ENCODE measurements around the gene CPTP.

The CPTP gene

DNA sequence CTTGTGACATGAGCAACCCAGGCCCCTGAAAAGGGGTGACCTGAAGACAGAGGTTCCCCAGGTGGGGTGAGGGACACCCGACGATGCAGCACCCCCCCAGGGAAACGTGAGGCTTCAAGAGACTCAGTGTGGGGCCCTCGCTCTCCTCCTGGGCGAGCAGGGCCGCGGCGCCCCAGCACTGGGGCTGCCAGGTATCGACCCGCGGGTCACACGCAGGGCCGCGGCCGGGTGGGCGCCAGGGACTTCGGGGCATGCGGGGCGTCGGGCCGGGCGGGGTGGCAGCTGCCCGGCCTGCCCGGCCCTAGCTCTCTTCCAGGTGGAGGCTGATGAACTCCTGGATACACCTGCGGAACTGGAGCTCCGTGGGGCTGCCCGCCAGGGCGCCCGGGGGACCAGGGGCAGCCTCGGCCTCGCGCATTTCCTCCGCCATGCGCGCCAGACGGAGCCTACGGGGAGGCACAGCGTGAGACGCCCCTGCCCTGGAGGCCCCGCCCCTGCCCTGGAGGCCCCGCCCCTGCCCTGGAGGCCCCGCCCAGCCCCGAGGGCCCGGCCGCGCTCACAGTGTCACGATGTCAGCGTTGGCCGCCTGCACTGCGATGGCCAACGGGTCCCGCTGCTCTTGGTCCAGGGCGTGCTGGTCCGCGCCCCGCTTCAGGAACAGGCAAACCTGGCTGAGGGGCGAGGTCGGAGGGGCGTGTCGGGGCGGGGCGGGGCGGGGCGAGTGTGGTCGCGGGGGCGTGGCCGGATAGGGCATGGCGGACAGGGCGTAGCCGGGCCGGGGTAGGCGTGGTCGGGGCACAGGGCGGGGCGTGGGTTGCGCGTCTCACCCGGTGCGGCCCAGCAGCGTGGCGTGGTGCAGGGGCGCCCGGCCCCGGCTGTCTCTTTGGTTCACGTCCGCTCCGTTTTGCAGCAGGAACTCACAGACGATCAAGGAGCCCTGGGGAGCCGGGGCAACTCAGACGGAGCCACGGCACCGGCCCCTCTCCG is 31.0 kb upstream of the CPTP start:
- no peak overlapping the region for H2AFZ ChIP-seq (ENCODE audit: low read depth, low read length)
- no peak overlapping the region for H3K4me2 ChIP-seq (ENCODE audit: low read length, poor library complexity, severe bottlenecking)
- H2AK5ac ChIP-seq (ENCODE audit: low read length, severe bottlenecking) = no peak overlapping the region
- no peaks in the 10 kb centered on the region for H3K9me3 ChIP-seq (ENCODE audit: control insufficient read depth, low read length)
- H3K79me1 ChIP-seq (replicated peaks; ENCODE audit: low read length, poor library complexity, severe bottlenecking) = no peaks in the 10 kb centered on the region
- H3K4me3 ChIP-seq (ENCODE audit: insufficient read depth in 1 of 2, low read depth in 1 of 2, low read length in 2 of 2) = no peak overlapping the region
- no peak overlapping the region for H2BK5ac ChIP-seq (ENCODE audit: low read depth, low read length, poor library complexity, severe bottlenecking)
- peaks cover 5 to 63% of the 10 kb centered on the region in 2 experiments for H3K36me3 ChIP-seq (ENCODE audit: control insufficient read depth in 1 of 2, insufficient read depth in 2 of 2, low read depth in 1 of 2, low read length in 2 of 2)
- H3K4me1 ChIP-seq (ENCODE audit: control insufficient read depth, insufficient read depth, low read depth, low read length) = peaks cover 18% of the 10 kb centered on the region
- WGBS = 79% methylated on average over 85 of the region's 94 CpGs
- no peaks in the 10 kb centered on the region for H3K27me3 ChIP-seq (ENCODE audit: control insufficient read depth in 1 of 2, insufficient read depth in 1 of 2, low read length in 2 of 2)
- H3K18ac ChIP-seq (ENCODE audit: low read depth in 1 of 2, low read length in 2 of 2) = no peak overlapping the region
- no peak overlapping the region for H3K27ac ChIP-seq (ENCODE audit: low read length, poor library complexity, severe bottlenecking)
- no peak overlapping the region for H2BK120ac ChIP-seq (ENCODE audit: low read depth, low read length)
- H3K14ac ChIP-seq (ENCODE audit: low read length in 2 of 2) = no peak overlapping the region
- no peak overlapping the region for H3K23ac ChIP-seq (ENCODE audit: low read length in 2 of 2)
- DNase-seq = no peak
- H3K9ac ChIP-seq (ENCODE audit: low read length) = no peak overlapping the region
- no peak overlapping the region for H2BK12ac ChIP-seq (ENCODE audit: low read length in 2 of 2)
- H4K91ac ChIP-seq (ENCODE audit: low read length) = no peak overlapping the region
- no peak overlapping the region for H2BK15ac ChIP-seq (ENCODE audit: low read depth, poor library complexity, severe bottlenecking)
- H3K4ac ChIP-seq (ENCODE audit: low read depth in 1 of 2, low read length in 2 of 2) = no peak overlapping the region
- no peak overlapping the region for H4K8ac ChIP-seq (ENCODE audit: low read length)

DNA sequence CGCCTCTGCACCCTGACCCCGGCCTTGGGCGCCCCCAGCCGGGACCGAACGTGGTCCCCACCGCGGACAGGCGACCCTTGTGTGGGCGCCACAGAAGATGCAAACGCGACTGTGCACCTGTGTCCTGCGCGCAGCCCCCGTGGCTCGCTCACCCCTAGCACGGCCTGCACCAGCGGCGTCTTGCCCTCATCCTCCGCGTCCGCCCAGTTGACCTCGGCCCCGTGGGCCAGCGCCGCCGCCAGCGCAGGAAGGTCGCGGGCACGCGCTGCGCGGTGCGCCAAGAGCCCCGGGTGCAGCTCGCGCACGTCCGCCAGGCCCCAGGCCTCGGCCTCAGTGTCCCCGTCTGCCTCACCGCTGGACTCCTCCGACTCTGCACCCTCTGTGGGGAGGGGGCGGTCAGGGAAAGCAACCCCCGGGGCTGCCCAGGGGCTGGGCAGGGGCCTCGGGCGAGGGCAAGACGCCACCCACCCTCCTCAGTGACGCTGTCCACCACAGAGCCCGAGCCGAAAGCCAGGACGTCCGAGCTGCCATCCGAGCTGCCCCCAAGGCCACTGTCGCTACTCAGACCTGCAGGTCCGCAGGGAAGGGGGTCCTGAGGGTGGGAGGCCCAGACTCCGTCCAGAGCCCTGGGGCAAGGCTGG is 30.2 kb upstream of the CPTP start:
- H3K23ac ChIP-seq (ENCODE audit: low read length in 2 of 2) = no peak overlapping the region
- H3K9ac ChIP-seq (ENCODE audit: low read length) = no peak overlapping the region
- H3K4me2 ChIP-seq (ENCODE audit: low read length, poor library complexity, severe bottlenecking) = no peak overlapping the region
- H2BK120ac ChIP-seq (ENCODE audit: low read depth, low read length) = no peak overlapping the region
- H3K27ac ChIP-seq (ENCODE audit: low read length, poor library complexity, severe bottlenecking) = no peak overlapping the region
- peaks cover 5 to 72% of the 10 kb centered on the region in 2 experiments for H3K36me3 ChIP-seq (ENCODE audit: control insufficient read depth in 1 of 2, insufficient read depth in 2 of 2, low read depth in 1 of 2, low read length in 2 of 2)
- no peak overlapping the region for H2BK15ac ChIP-seq (ENCODE audit: low read depth, poor library complexity, severe bottlenecking)
- H3K9me3 ChIP-seq (ENCODE audit: control insufficient read depth, low read length) = no peaks in the 10 kb centered on the region
- peak overlapping the region; percentile 52 for H4K91ac ChIP-seq (ENCODE audit: low read length)
- no peak for DNase-seq
- H3K79me1 ChIP-seq (replicated peaks; ENCODE audit: low read length, poor library complexity, severe bottlenecking) = no peaks in the 10 kb centered on the region
- no peak overlapping the region for H2BK5ac ChIP-seq (ENCODE audit: low read depth, low read length, poor library complexity, severe bottlenecking)
- H3K14ac ChIP-seq (ENCODE audit: low read length in 2 of 2) = no peak overlapping the region
- H4K8ac ChIP-seq (ENCODE audit: low read length) = no peak overlapping the region
- H3K27me3 ChIP-seq (ENCODE audit: control insufficient read depth in 1 of 2, insufficient read depth in 1 of 2, low read length in 2 of 2) = no peaks in the 10 kb centered on the region
- no peak overlapping the region for H2AFZ ChIP-seq (ENCODE audit: low read depth, low read length)
- no peak overlapping the region for H3K4ac ChIP-seq (ENCODE audit: low read depth in 1 of 2, low read length in 2 of 2)
- H3K4me3 ChIP-seq (ENCODE audit: insufficient read depth in 1 of 2, low read depth in 1 of 2, low read length in 2 of 2) = no peak overlapping the region
- H3K4me1 ChIP-seq (ENCODE audit: control insufficient read depth, insufficient read depth, low read depth, low read length) = peaks cover 18% of the 10 kb centered on the region
- H2AK5ac ChIP-seq (ENCODE audit: low read length, severe bottlenecking) = no peak overlapping the region
- no peak overlapping the region for H2BK12ac ChIP-seq (ENCODE audit: low read length in 2 of 2)
- WGBS = 92% methylated on average over 58 of the region's 58 CpGs
- no peak overlapping the region for H3K18ac ChIP-seq (ENCODE audit: low read depth in 1 of 2, low read length in 2 of 2)

DNA sequence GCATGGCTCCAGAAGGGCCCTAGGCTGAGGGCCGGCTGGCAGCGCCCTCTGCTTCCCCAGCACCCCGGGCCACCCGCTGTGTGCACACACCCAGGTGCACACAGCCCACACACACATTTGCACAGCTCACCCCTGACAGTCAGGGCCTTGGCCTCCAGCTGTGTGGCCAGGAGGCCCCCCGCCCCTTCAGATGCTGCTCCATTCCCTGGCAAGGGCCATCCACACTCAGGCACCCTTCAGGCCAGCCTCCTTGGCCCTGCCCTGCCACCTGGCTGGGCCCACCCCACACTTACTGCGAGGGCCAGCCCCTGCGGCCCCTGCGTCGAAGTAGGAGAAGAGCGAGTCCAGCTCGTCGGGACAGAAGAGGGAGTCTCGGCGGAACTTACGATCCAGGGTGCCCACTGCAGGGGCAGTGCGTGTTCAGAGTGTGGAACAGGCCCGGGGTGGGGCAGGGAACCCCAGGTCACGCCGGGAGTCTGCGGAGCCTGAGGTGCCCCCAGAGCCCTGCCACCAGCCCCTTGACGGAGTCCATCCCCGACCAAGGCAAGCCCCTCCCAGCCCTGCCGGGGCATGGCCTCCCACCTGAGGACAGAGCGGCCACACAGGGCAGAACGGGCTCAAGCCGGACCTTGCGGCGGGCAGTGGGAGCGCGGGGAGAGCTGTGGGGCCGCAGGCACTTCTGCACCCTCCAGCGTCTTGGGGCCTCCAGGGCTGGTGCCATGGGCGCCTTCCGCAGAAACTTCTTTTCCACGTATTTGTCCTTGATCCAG is 29.3 kb upstream of the CPTP start:
- WGBS = 96% methylated on average over 35 of the region's 35 CpGs

More for the DNA sequence above, 29.3 kb upstream of the CPTP start:
- Histone ChIP-seq H3K14ac (ENCODE audit: low read length in 2 of 2) (no peak overlapping the region), H3K4me2 (ENCODE audit: low read length, poor library complexity, severe bottlenecking) (no peak overlapping the region), H2BK5ac (ENCODE audit: low read depth, low read length, poor library complexity, severe bottlenecking) (no peak overlapping the region), H3K4me3 (ENCODE audit: insufficient read depth in 1 of 2, low read depth in 1 of 2, low read length in 2 of 2) (no peak overlapping the region), H2BK15ac (ENCODE audit: low read depth, poor library complexity, severe bottlenecking) (no peak overlapping the region), H3K36me3 (ENCODE audit: control insufficient read depth in 1 of 2, insufficient read depth in 2 of 2, low read depth in 1 of 2, low read length in 2 of 2) (peaks cover 5 to 81% of the 10 kb centered on the region in 2 experiments), H3K27ac (ENCODE audit: low read length, poor library complexity, severe bottlenecking) (no peak overlapping the region), H3K9ac (ENCODE audit: low read length) (no peak overlapping the region), H3K4me1 (ENCODE audit: control insufficient read depth, insufficient read depth, low read depth, low read length) (peaks cover 16% of the 10 kb centered on the region), H3K9me3 (ENCODE audit: control insufficient read depth, low read length) (no peaks in the 10 kb centered on the region), H3K27me3 (ENCODE audit: control insufficient read depth in 1 of 2, insufficient read depth in 1 of 2, low read length in 2 of 2) (no peaks in the 10 kb centered on the region), H3K23ac (ENCODE audit: low read length in 2 of 2) (no peak overlapping the region), H2BK120ac (ENCODE audit: low read depth, low read length) (no peak overlapping the region), H4K8ac (ENCODE audit: low read length) (no peak overlapping the region), H3K18ac (ENCODE audit: low read depth in 1 of 2, low read length in 2 of 2) (no peak overlapping the region), H4K91ac (ENCODE audit: low read length) (no peak overlapping the region), H3K79me1 (replicated peaks; ENCODE audit: low read length, poor library complexity, severe bottlenecking) (peaks cover 3% of the 10 kb centered on the region), H2BK12ac (ENCODE audit: low read length in 2 of 2) (no peak overlapping the region), H2AFZ (ENCODE audit: low read depth, low read length) (no peak overlapping the region), H3K4ac (ENCODE audit: low read depth in 1 of 2, low read length in 2 of 2) (no peak overlapping the region), H2AK5ac (ENCODE audit: low read length, severe bottlenecking) (no peak overlapping the region)
- no peak for DNase-seq
